Measurements from ENCODE around the gene GPX6. TPM values are rescaled to one million over a fixed set of nuclear protein-coding genes. Genes with fewer than 3 reads are reported as not detected.
"Not testable (repeated sequence)": the region's sequence is repeated elsewhere in the genome, so short reads cannot be mapped to it uniquely, and the experiment has no call there.

GPX6 gene
- total RNA-seq, 1 donor from 2014 or later = not detected

DNA sequence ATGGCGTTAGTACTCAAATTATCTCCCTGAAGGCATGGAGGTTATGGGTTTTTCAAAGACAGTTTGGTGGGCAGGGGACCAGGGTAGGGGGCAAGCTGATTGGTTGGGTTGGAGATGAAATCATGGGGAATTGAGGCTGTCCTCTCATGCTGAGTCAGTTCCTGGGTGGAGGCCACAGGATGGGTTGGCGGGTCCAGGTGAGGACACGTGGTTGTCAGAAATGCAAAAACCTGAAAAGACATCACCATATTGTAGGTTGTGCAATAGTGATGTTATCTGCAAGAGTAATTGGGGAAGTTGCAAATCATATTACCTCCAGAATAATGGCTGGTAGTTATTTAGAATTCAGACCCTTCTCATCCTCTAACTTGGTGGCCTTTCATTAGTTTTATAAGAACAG is 30.1 kb downstream of the GPX6 start:
- no peak for DNase-seq (ENCODE audit: low spot score)
- TF ChIP-seq, protein P1, sequence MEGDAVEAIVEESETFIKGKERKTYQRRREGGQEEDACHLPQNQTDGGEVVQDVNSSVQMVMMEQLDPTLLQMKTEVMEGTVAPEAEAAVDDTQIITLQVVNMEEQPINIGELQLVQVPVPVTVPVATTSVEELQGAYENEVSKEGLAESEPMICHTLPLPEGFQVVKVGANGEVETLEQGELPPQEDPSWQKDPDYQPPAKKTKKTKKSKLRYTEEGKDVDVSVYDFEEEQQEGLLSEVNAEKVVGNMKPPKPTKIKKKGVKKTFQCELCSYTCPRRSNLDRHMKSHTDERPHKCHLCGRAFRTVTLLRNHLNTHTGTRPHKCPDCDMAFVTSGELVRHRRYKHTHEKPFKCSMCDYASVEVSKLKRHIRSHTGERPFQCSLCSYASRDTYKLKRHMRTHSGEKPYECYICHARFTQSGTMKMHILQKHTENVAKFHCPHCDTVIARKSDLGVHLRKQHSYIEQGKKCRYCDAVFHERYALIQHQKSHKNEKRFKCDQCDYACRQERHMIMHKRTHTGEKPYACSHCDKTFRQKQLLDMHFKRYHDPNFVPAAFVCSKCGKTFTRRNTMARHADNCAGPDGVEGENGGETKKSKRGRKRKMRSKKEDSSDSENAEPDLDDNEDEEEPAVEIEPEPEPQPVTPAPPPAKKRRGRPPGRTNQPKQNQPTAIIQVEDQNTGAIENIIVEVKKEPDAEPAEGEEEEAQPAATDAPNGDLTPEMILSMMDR (IDR thresholded peaks at IDR 0.05; ENCODE audit: unreplicated experiment) = no peak
- H3K4me1 Mint-ChIP-seq (ENCODE audit: unreplicated experiment) = peaks cover 9% of the 10 kb centered on the region
- H3K9me3 Mint-ChIP-seq (ENCODE audit: unreplicated experiment) = no peaks in the 10 kb centered on the region
- H3K27me3 Mint-ChIP-seq (ENCODE audit: unreplicated experiment) = peaks cover 8% of the 10 kb centered on the region
- no peaks in the 10 kb centered on the region for H3K36me3 Mint-ChIP-seq (ENCODE audit: low read depth, unreplicated experiment)
- H3K4me3 Mint-ChIP-seq (ENCODE audit: unreplicated experiment) = no peak overlapping the region
- no peak overlapping the region for H3K27ac Mint-ChIP-seq (ENCODE audit: unreplicated experiment)

DNA sequence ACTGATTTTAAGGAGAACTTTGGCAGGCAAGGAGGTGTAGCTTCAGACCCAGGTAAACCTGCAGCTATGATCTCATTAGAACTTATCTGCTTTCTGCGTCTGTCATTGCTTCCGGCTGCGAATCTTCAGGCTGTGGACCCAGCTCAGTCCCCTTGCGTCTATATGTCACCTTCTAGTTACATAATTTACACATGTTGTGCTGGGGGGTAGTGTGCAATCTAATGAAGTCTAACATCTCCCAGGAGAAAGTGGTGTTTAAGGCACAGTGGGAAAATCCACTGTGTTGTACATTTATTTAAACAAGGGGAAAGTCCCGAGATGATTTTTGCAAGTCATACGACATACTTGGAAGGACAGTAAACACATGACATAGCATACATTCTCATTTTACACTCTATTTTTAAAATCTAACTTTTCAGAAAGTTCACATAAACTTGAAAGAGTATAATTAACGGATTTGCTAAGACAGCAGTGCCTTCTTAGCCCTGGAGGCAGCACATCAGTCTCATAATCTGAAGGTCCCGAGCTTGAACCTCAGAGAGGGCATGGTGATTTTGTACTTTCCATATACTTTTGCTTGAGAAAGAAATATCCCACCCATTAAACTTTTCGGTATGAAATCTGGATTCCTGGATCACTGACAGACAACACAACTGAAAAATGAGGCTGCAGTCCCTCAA is 35.2 kb downstream of the GPX6 start:
- H3K27me3 Mint-ChIP-seq (ENCODE audit: unreplicated experiment) = no peaks in the 10 kb centered on the region
- H3K4me3 Mint-ChIP-seq (ENCODE audit: unreplicated experiment) = no peak overlapping the region
- no peaks in the 10 kb centered on the region for H3K9me3 Mint-ChIP-seq (ENCODE audit: unreplicated experiment)
- peaks cover 2% of the 10 kb centered on the region for H3K4me1 Mint-ChIP-seq (ENCODE audit: unreplicated experiment)
- H3K27ac Mint-ChIP-seq (ENCODE audit: unreplicated experiment) = no peak overlapping the region
- no peaks in the 10 kb centered on the region for H3K36me3 Mint-ChIP-seq (ENCODE audit: low read depth, unreplicated experiment)
- TF ChIP-seq, protein P1 (IDR thresholded peaks at IDR 0.05; ENCODE audit: unreplicated experiment) = no peak
- no peak for DNase-seq (ENCODE audit: low spot score)

DNA sequence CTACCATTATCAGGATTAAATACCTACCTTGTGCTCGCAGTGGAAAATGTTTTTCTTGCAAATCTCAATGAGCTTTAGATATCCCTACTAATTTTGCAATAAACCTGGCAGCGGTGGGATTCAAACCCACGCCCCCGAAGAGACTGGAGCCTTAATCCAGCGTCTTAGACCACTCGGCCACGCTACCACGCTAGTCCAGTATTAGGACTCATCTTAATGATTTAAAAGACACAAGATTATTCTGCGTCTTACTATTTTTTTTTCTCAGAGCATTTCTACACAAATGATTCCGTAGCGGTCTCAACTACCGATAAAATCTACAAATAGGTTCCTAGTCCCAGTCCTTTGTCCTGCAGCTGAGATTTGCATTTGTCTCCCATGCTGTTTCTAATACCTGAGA is 37.1 kb downstream of the GPX6 start:
- TF ChIP-seq, protein P1 (IDR thresholded peaks at IDR 0.05; ENCODE audit: unreplicated experiment) = no peak
- Mint-ChIP-seq H3K27me3 (ENCODE audit: unreplicated experiment) (no peaks in the 10 kb centered on the region), H3K4me1 (ENCODE audit: unreplicated experiment) (peaks cover 8% of the 10 kb centered on the region), H3K27ac (ENCODE audit: unreplicated experiment) (no peak overlapping the region), H3K9me3 (ENCODE audit: unreplicated experiment) (no peaks in the 10 kb centered on the region), H3K4me3 (ENCODE audit: unreplicated experiment) (peak overlapping the region; percentile 27), H3K36me3 (ENCODE audit: low read depth, unreplicated experiment) (no peaks in the 10 kb centered on the region)
- DNase-seq (ENCODE audit: low spot score) = no peak

DNA sequence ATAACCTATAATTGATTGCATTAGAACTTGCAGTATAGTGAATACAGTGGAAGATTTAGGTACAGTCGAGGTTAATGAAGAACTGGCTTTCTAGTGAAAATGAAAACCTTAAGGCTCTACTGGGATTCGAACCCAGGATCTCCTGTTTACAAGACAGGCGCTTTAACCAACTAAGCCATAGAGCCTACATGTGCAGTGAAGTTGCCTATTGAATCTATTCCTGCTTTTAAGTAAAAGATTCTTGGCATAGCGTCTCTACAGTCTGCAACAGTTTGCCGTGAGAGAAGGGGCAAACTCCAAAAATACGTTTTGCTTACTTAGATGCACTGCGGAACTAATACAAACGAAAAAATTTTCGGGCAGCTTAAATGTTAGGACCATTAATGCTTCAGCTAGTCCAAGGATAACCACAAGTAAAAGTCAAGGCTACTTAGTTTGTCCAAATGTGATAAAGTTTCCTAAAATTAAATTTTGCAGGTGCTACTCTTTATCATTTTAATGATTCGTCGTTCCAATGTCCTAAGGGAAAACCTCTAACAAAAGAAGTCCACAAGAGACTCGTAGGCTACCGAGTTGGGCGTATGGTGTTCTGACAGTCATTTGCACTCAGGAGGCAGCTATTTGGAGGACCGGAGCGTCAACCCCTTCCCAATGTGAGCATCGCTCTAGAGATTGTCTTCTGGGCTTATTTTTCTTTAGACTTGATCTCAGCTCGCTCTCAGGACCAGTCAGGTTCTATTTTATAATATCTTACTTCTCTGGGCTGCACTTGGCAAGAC is 41.0 kb downstream of the GPX6 start:
- Mint-ChIP-seq H3K27me3 (ENCODE audit: unreplicated experiment) (no peaks in the 10 kb centered on the region), H3K4me1 (ENCODE audit: unreplicated experiment) (peaks cover 9% of the 10 kb centered on the region), H3K9me3 (ENCODE audit: unreplicated experiment) (no peaks in the 10 kb centered on the region), H3K36me3 (ENCODE audit: low read depth, unreplicated experiment) (no peaks in the 10 kb centered on the region), H3K27ac (ENCODE audit: unreplicated experiment) (peak overlapping the region; percentile 13), H3K4me3 (ENCODE audit: unreplicated experiment) (peak overlapping the region; percentile 85)
- TF ChIP-seq, protein P1 (IDR thresholded peaks at IDR 0.05; ENCODE audit: unreplicated experiment) = no peak
- peak; percentile 55 for DNase-seq (ENCODE audit: low spot score)

DNA sequence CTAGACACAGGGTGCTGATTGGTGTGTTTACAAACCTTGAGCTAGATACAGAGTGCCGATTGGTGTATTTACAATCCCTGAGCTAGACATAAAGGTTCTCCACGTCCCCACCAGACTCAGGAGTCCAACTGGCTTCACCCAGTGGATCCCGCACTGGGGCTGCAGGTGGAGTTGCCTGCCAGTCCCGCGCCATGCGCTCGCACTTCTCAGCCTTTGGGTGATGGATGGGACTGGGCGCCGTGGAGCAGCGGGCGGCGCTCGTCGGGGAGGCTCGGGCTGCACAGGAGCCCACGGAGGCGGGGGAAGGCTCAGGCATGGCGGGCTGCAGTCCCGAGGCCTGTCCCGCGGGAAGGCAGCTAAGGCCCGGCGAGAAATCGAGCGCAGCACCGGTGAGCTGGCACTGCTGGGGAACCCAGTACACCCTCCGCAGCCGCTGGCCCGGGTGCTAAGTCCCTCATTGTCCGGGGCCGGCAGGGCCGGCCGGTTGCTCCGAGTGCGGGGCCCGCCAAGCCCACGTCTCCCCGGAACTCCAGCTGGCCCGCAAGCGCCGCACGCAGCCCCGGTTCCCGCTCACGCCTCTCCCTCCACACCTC is 46.3 kb downstream of the GPX6 start:
- DNase-seq (ENCODE audit: low spot score); H3K27ac Mint-ChIP-seq (ENCODE audit: unreplicated experiment); H3K4me3 Mint-ChIP-seq (ENCODE audit: unreplicated experiment); H3K36me3 Mint-ChIP-seq (ENCODE audit: low read depth, unreplicated experiment); H3K27me3 Mint-ChIP-seq (ENCODE audit: unreplicated experiment); H3K9me3 Mint-ChIP-seq (ENCODE audit: unreplicated experiment); H3K4me1 Mint-ChIP-seq (ENCODE audit: unreplicated experiment): not testable (repeated sequence)
